ENCODE results near the gene RDH13. TPM values are rescaled to one million over a fixed set of nuclear protein-coding genes. Genes with fewer than 3 reads are reported as not detected.
A peak's percentile ranks its signal among the peaks of the same experiment; 100 is the strongest.

Gene RDH13
- total RNA-seq, 1 experiment from 2014 or later: 31.1 TPM

DNA sequence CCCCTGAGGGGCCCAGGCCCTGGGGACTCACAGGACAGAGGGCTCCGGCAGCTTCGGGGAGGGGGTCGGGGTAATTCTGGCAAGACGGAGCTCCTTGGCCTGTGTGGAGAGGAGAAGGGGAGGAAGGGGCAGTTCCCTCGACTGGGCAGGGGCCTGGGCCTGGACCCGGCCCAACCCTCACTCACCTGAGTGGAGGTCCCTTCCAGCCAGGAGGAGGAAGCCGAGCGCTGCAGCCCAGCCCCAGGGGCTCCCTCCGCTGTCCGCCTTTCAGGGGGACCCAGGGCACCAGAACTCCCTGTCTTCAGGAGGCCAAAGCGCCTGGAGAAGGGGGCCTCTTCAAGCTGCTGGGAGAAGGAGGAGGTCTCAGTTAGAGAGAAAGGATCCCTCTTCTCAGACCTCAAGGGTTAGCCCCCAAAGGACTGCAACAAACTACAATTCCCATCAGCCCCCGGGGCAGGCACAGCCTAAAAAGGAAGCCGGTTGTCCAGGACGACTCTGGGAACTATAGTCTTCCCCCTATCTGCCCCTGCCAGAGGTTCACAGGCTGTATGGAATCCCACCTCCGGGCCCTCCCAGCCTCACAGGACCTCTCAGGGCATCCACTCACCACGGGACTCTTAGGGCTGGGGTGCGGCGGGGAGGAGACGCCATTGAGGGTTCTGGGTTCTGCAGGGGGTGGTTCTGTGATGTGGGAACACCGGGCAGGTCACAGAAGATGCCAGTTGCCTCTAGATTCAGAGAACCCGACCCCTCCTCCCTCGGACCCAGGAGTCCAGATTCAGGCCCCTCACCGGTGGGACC lies 32.5 kb upstream of the RDH13 start:
- ATAC-seq: peak; percentile 52

More for the DNA sequence above, 32.5 kb upstream of the RDH13 start:
- no peaks in the 10 kb centered on the region for H3K9me3 ChIP-seq (ENCODE audit: control insufficient read depth in 1 of 2, insufficient read depth in 1 of 2, low read depth in 1 of 2, low read length in 2 of 2)
- H3K79me2 ChIP-seq (ENCODE audit: insufficient read depth, low read length): no peaks in the 10 kb centered on the region
- H4K20me1 ChIP-seq (ENCODE audit: insufficient read depth): no peaks in the 10 kb centered on the region
- H3K4me1 ChIP-seq (ENCODE audit: control insufficient read depth in 1 of 2, insufficient read depth in 2 of 2, low read length in 2 of 2): no peaks in the 10 kb centered on the region
- DNase-seq (ENCODE audit: low read depth, low spot score): no peak
- peaks cover 2 to 6% of the 10 kb centered on the region in 2 experiments; a peak in 2 of 4 replicates for H3K36me3 ChIP-seq (ENCODE audit: control insufficient read depth in 1 of 2, insufficient read depth in 2 of 2, low read length in 2 of 2)
- H3K4me2 ChIP-seq (ENCODE audit: low read length): no peak overlapping the region
- H3K4me3 ChIP-seq (replicated peaks in 1 of 2; ENCODE audit: low read depth in 1 of 2, low read length in 2 of 2): no peak overlapping the region
- ChIA-PET RAD21 (ENCODE audit: low non-redundant PET in 1 of 2, low total read pairs in 2 of 2, uncharacterized antibody in 2 of 2, unreplicated experiment in 2 of 2) (no interaction called here), CTCF (no interaction called here), POLR2A (no interaction called here)
- no peak overlapping the region for H3K27ac ChIP-seq (ENCODE audit: low read depth, low read length)
- H3K9ac ChIP-seq (ENCODE audit: low read length): no peak overlapping the region
- TF ChIP-seq EZH2 (IDR thresholded peaks at IDR 0.05): no peak
- TF ChIP-seq JUND (IDR thresholded peaks at IDR 0.05): no peak
- TF ChIP-seq, protein P1, sequence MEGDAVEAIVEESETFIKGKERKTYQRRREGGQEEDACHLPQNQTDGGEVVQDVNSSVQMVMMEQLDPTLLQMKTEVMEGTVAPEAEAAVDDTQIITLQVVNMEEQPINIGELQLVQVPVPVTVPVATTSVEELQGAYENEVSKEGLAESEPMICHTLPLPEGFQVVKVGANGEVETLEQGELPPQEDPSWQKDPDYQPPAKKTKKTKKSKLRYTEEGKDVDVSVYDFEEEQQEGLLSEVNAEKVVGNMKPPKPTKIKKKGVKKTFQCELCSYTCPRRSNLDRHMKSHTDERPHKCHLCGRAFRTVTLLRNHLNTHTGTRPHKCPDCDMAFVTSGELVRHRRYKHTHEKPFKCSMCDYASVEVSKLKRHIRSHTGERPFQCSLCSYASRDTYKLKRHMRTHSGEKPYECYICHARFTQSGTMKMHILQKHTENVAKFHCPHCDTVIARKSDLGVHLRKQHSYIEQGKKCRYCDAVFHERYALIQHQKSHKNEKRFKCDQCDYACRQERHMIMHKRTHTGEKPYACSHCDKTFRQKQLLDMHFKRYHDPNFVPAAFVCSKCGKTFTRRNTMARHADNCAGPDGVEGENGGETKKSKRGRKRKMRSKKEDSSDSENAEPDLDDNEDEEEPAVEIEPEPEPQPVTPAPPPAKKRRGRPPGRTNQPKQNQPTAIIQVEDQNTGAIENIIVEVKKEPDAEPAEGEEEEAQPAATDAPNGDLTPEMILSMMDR (IDR thresholded peaks at IDR 0.05 in 2 of 3, conservative IDR thresholded peaks at IDR 0.05 in 1 of 3; ENCODE audit: borderline replicate concordance in 1 of 3, insufficient read depth in 1 of 3, low read depth in 2 of 3, low read length in 2 of 3): no peak
- TF ChIP-seq, protein P2, sequence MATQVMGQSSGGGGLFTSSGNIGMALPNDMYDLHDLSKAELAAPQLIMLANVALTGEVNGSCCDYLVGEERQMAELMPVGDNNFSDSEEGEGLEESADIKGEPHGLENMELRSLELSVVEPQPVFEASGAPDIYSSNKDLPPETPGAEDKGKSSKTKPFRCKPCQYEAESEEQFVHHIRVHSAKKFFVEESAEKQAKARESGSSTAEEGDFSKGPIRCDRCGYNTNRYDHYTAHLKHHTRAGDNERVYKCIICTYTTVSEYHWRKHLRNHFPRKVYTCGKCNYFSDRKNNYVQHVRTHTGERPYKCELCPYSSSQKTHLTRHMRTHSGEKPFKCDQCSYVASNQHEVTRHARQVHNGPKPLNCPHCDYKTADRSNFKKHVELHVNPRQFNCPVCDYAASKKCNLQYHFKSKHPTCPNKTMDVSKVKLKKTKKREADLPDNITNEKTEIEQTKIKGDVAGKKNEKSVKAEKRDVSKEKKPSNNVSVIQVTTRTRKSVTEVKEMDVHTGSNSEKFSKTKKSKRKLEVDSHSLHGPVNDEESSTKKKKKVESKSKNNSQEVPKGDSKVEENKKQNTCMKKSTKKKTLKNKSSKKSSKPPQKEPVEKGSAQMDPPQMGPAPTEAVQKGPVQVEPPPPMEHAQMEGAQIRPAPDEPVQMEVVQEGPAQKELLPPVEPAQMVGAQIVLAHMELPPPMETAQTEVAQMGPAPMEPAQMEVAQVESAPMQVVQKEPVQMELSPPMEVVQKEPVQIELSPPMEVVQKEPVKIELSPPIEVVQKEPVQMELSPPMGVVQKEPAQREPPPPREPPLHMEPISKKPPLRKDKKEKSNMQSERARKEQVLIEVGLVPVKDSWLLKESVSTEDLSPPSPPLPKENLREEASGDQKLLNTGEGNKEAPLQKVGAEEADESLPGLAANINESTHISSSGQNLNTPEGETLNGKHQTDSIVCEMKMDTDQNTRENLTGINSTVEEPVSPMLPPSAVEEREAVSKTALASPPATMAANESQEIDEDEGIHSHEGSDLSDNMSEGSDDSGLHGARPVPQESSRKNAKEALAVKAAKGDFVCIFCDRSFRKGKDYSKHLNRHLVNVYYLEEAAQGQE (IDR thresholded peaks at IDR 0.05; ENCODE audit: low read depth): no peak
- TF ChIP-seq, protein P3, sequence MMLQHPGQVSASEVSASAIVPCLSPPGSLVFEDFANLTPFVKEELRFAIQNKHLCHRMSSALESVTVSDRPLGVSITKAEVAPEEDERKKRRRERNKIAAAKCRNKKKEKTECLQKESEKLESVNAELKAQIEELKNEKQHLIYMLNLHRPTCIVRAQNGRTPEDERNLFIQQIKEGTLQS (IDR thresholded peaks at IDR 0.05): no peak
- TF ChIP-seq ZFX (IDR thresholded peaks at IDR 0.05): no peak
- TF ChIP-seq SIN3A (IDR thresholded peaks at IDR 0.05; ENCODE audit: low read depth): no peak
- TF ChIP-seq CEBPB (IDR thresholded peaks at IDR 0.05; ENCODE audit: low read depth): no peak
- TF ChIP-seq EZH2phosphoT487 (IDR thresholded peaks at IDR 0.05; ENCODE audit: borderline replicate concordance): no peak
- TF ChIP-seq SRF (IDR thresholded peaks at IDR 0.05; ENCODE audit: low read depth): no peak; the same call in 1 of the 2 replicates
- no peak for TF ChIP-seq EGR1 (IDR thresholded peaks at IDR 0.05; ENCODE audit: low read depth)
- no peak for TF ChIP-seq SP1 (IDR thresholded peaks at IDR 0.05; ENCODE audit: low read depth)
- TF ChIP-seq, protein P4, sequence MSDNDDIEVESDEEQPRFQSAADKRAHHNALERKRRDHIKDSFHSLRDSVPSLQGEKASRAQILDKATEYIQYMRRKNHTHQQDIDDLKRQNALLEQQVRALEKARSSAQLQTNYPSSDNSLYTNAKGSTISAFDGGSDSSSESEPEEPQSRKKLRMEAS (IDR thresholded peaks at IDR 0.05): no peak
- TF ChIP-seq, protein P5, sequence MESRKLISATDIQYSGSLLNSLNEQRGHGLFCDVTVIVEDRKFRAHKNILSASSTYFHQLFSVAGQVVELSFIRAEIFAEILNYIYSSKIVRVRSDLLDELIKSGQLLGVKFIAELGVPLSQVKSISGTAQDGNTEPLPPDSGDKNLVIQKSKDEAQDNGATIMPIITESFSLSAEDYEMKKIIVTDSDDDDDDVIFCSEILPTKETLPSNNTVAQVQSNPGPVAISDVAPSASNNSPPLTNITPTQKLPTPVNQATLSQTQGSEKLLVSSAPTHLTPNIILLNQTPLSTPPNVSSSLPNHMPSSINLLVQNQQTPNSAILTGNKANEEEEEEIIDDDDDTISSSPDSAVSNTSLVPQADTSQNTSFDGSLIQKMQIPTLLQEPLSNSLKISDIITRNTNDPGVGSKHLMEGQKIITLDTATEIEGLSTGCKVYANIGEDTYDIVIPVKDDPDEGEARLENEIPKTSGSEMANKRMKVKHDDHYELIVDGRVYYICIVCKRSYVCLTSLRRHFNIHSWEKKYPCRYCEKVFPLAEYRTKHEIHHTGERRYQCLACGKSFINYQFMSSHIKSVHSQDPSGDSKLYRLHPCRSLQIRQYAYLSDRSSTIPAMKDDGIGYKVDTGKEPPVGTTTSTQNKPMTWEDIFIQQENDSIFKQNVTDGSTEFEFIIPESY (IDR thresholded peaks at IDR 0.05; ENCODE audit: extremely low read depth, insufficient replicate concordance, low read length): no peak
- TF ChIP-seq ELF1 (IDR thresholded peaks at IDR 0.05; ENCODE audit: borderline replicate concordance, low read depth): no peak
- TF ChIP-seq POLR2A (IDR thresholded peaks at IDR 0.05; ENCODE audit: borderline replicate concordance, extremely low read depth, insufficient read depth, insufficient read length): no peak
- TF ChIP-seq TCF7L2 (IDR thresholded peaks at IDR 0.05; ENCODE audit: borderline replicate concordance, extremely low read depth, insufficient read depth, insufficient read length): no peak
- TF ChIP-seq POLR2AphosphoS5 (IDR thresholded peaks at IDR 0.05; ENCODE audit: low read depth, low read length): no peak
- TF ChIP-seq YY1 (IDR thresholded peaks at IDR 0.05; ENCODE audit: extremely low read depth, insufficient replicate concordance, low read depth, low read length): no peak
- intact Hi-C loops (cut with micrococcal nuclease): no loop called here
- no peak overlapping the region for H2AFZ ChIP-seq (ENCODE audit: low read depth, low read length, poor library complexity, severe bottlenecking)
- no peaks in the 10 kb centered on the region for H3K9me2 ChIP-seq (ENCODE audit: insufficient read depth)
- no peaks in the 10 kb centered on the region for H3K27me3 ChIP-seq (ENCODE audit: insufficient read depth, low read length)
- BruUV-seq (replicated peaks): no TSS peak

All from HCT116 (cell line).